Umbilical cord (tissue), 2 donors: ENCODE measurements around the gene FAP. TPM values are rescaled to one million over a fixed set of nuclear protein-coding genes. Genes with fewer than 3 reads are reported as not detected.

Source experiments
- DNase-seq: peaks from one replicate; pipeline ENCODE4 v3.0.0-alpha.2; 2015; ENCODE audit warnings: low spot score
- total RNA-seq: library from RNA; depleted of rRNA; stranded (reverse); fragments of >200 nt; gene quantifications from one replicate; pipeline ENCODE4 v1.2.3, GENCODE V29; 2014; ENCODE audit warnings: low replicate concordance; ENCODE audit not compliant: insufficient read depth

FAP gene
- total RNA-seq, 1 donor from 2014 or later, result 161 TPM

- no peak for DNase-seq
Observed at GRCh38 chr2:162196638-162197037, 46.6 kb downstream of the FAP start.

GRCh38 chr2:162188451-162188850 is 54.8 kb downstream of the FAP start:
- no peak for DNase-seq

GRCh38 chr2:162185541-162186232 is 57.6 kb downstream of the FAP start:
- DNase-seq, result no peak

GRCh38 chr2:162184821-162185450 is 58.3 kb downstream of the FAP start:
- DNase-seq, result no peak

- DNase-seq, result no peak
Observed at GRCh38 chr2:162184359-162184758, 58.9 kb downstream of the FAP start.

DNA sequence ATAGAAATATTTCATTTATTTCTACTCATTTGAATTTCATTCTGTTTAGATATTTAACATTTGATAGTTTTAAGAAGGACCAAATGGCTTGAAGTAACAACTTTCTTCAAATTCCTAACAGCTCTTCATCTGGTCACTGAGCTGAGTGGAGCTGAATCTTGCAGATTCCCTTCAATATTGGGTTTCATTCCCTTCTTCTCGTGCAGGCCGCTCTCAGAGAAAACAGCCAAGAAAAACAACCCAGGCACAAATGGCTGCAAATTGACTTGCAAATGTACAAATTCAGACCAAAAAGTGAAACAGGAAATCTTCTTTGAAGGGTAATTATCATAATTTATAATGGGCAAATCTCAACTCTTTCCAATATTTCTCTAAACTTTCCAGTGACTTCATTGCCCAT is 60.9 kb downstream of the FAP start:
- no peak for DNase-seq

GRCh38 chr2:162177301-162177700 is 65.9 kb downstream of the FAP start:
- DNase-seq, result no peak

DNA sequence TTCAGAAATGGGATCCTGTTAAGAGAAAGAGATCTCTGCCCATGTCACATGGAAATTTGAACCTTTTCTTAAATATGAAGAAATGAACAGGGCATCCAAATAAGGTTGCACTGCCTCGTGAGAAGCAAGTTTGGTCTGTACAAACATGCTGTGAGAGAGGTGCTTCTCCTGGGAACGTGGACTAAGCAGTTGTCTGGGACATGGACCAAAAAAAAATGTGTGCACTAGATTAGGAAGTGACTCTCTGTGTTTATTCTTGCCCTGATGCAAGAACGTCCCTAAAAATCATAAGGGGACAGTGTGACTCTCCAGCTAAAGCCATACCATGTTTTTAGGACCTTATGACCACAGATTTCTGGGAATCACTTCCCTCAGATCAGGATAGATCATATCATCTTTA is 67.5 kb downstream of the FAP start:
- no peak for DNase-seq

DNA sequence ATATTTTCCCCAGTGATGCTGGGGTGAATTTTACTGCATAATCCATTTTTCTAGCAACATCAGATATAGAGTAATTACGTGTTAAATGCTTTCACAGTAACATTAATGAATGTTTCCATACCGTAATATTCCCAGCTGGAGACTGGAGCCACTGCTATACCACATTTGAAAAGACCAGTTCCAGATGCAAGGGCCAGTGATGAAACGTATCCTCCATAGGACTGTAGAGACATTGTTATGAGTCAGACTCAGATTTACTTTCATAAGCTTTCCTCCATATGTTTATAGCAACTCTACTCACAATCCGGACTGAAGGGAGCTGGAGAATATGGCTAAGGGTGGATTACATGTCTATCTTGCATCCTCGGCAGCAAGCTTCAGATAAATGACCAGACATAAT is 68.5 kb downstream of the FAP start:
- peak; percentile 36 for DNase-seq

DNA sequence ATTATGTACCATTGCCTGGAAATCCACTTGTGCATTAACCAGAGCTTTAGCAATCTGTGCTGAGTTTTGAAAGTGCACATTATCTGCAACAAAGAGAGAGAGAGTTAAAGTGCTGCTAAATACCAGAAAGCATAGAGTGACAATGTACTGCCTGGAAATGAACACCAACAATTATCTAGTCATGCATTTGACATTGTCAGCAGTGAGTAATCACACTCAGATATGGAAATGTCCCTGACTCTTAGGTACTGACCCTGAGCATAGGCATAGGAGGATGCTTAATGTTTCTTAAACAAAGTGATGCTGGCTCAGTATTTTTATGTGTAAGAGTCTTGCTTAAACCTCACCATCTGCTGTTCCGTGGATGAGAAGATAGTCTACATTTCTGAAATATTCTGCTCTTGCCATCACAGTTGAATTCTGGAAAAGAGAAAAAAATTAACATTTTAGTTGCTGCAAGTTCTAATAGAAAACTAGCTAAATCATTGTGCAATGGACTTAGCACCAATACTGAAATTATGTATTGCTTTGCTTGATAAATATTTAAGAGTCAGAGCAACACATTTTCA is 70.4 kb downstream of the FAP start:
- DNase-seq, result peak; percentile 8

- DNase-seq, result no peak
Observed at GRCh38 chr2:162166745-162167144, 76.5 kb downstream of the FAP start.

DNA sequence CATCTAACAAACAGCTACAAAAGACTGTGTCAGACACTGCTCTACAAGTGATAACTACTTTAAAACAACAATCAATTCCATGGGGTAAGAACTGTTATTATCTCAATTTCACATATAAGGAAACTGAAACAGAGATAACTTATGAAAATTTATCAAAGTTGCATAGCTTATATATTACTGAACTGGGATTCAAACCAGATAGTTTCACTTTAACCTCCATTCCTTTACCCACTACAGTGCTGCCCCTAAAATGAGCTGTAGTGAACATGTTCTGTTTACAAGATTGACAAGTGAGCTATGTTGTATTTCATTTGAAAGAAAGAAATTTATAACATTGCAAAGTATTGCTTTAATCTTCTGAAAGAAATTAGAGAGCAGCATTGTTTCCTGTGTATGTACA is 77.1 kb downstream of the FAP start:
- no peak for DNase-seq

- DNase-seq, result no peak
Observed at GRCh38 chr2:162164802-162165201, 78.4 kb downstream of the FAP start.

GRCh38 chr2:162159446-162159845 is 83.8 kb downstream of the FAP start:
- DNase-seq, result no peak

- no peak for DNase-seq
Observed at GRCh38 chr2:162156149-162156548, 87.1 kb downstream of the FAP start.

- DNase-seq, result no peak
Observed at GRCh38 chr2:162155093-162155492, 88.2 kb downstream of the FAP start.

DNA sequence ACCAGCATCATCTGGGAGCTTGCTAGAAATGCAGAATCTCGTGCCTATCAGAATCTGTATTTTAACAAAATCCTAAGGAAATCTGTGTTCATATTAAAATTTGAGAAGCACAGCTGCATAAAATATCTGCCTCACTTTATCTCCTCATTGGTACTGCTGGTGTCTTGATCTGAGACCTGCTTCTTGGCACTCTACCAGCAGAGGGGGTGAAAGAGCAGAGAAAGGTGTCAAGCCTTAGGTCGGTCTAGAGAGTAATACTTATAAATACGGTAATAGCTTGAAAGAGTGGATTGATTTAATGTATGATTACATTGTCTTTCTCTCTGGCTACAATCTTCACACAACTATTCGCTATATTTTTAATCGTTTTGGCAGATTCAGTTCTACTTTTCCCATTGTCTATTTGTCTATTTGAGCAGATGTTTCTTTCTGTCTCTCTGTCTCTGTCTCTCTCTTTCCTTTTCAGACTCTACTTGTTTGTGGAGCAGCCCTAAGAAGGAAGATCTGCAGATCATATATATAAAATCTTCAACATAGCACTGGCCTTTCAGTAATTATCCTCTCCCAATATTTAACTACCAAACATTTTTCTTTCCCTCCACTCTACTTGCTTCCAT is 89.5 kb downstream of the FAP start:
- DNase-seq, result peak; percentile 43

DNA sequence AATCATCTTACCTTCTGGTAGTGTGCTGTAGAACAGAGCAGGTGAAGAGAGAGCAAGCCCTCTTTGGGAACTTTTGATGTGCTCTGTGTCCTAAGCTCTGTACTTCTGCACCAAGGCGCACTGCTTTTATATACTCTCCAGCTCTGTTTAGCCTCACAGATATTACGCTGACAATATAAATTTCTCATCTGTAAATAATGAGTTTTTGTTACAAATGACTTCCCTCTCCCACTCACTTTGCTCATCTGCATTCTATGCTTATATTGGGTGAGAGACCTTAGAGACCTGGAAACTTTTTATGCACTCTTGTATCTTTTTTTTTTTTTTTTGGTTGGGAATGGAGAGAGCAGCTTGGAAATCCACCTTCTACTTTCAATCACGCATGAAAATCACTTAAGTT is 91.1 kb downstream of the FAP start, which contains the start of gene GCG:
GCG (minus strand) TSS at position 101 of the 400 bp plus-strand sequence. CDS start 3,069 bp downstream, outside the sequence.
- DNase-seq, result no peak

DNA sequence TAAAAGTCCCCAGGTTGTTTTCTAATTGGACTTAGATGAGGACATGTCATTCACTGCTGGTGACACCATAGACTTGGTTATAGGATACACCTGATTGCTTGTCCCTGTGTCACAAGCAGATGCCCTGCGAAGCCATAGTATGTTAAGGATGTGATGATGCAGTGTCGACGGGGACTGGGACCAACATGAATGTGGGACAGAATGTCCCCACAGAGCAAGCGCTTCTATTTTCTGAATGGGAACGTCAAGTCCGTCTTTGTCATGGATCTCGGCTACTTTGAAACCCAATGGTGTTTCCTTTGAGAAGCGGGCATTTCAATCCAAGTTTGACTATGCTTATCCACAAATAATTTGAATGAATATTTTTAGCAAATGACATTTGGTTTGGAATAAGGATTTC is 93.3 kb downstream of the FAP start:
- no peak for DNase-seq

DNA sequence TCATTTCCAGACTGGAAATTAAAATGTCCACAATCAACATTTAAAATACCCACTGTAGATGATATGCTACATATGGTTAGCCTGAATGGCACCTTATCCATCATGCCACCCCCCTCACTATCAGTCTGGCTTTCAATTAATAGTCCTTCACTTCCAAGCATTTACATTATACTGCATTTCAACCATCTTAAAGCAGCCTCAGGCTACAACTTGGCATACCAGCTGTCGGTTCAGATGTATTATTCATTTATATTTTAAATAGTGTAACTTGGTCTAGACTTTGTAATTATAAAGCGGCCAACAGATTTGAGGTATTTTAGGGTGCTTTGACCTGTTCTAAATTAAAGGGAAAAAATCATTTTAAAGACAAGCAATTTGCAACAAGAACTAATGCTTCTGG is 93.8 kb downstream of the FAP start:
- no peak for DNase-seq

GRCh38 chr2:162148956-162149355 is 94.3 kb downstream of the FAP start:
- DNase-seq, result peak; percentile 17

DNA sequence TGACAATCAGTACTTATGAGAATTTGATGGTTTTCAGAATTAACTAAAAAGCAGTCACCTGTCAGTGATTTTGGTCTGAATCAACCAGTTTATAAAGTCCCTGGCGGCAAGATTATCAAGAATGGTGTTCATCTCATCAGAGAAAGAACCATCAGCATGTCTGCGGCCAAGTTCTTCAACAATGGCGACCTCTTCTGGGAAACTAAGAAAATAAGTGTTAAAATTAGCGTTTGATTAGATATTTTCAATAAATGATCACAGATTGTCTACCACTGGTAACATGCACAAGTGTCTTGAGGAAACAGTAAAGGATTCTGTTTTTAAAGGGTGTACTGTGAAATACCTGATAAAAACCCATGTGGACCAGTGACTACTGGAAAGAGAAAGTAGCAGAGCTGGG is 99.3 kb downstream of the FAP start:
- no peak for DNase-seq

GRCh38 chr2:162138310-162138709 is 104.9 kb downstream of the FAP start:
- DNase-seq, result no peak
